Endothelial cell of umbilical vein (primary cell): ENCODE data around the gene TICAM2. TPM values are rescaled to one million over a fixed set of nuclear protein-coding genes. Genes with fewer than 3 reads are reported as not detected.
A peak's percentile ranks its signal among the peaks of the same experiment; 100 is the strongest.

Source experiments
- BruUV-seq: library from RNA; stranded (reverse); fragments of 400-500 nt; replicated peaks from 2 replicates; lab custom pipeline; 2021; lab: Mats Ljungman, UMichigan
- CTCF ChIA-PET: fragments of 300-600, 350-600 bp; sonication (Branson Sonifier 250); formaldehyde crosslinking; loops from one replicate; lab custom pipeline; 2021; ENCODE audit warnings: antibody characterized with exemption, inconsistent platforms; lab: Charles Lee
- POLR2A ChIA-PET: fragments of 300-600, 350-600 bp; sonication (Branson Sonifier 250); formaldehyde crosslinking; loops from one replicate; lab custom pipeline; 2021; ENCODE audit warnings: antibody characterized with exemption, inconsistent platforms; lab: Charles Lee
- DNase-seq: peaks from one replicate; pipeline ENCODE4 v3.0.0-alpha.2; 2011; ENCODE audit warnings: low read depth, low spot score
- FAIRE-seq: peaks from 2 replicates; lab custom pipeline; 2011; peaks lifted over from hg19 to GRCh38; lab: Jason Lieb, UNC
- H2AFZ ChIP-seq: 2 replicates; pipeline ENCODE4 v1.6.0; 2012; ENCODE audit warnings: low read depth, low read length, control low read depth, inconsistent platforms
- H3K27ac ChIP-seq: 2 replicates; pipeline ENCODE4 v1.5.1; 2011; ENCODE audit warnings: low read depth, mild to moderate bottlenecking, control low read depth, low read length, moderate library complexity; ENCODE audit not compliant: insufficient read depth
- H3K27me3 ChIP-seq, 2 experiments: 2 replicates each; pipeline versions ENCODE4 v1.6.0 to v1.6.1; 2011; ENCODE audit warnings: low read length in 2 of 2, mixed read lengths in 1 of 2; ENCODE audit not compliant: control insufficient read depth in 2 of 2, insufficient read depth in 2 of 2
- H3K36me3 ChIP-seq, 2 experiments: 2 replicates in 1 of 2; 3 replicates in 1 of 2; pipeline ENCODE4 v1.5.1; 2011; ENCODE audit warnings: low read length in 2 of 2, mild to moderate bottlenecking in 1 of 2, moderate library complexity in 1 of 2; ENCODE audit not compliant: control insufficient read depth in 2 of 2, insufficient read depth in 2 of 2; ENCODE audit errors: extremely low read depth in 1 of 2
- H3K4me1 ChIP-seq: 3 replicates; pipeline ENCODE4 v1.5.1; 2011; ENCODE audit warnings: mild to moderate bottlenecking, low read length; ENCODE audit not compliant: control insufficient read depth, insufficient read depth; ENCODE audit errors: extremely low read depth
- H3K4me2 ChIP-seq: 2 replicates; pipeline ENCODE4 v1.6.1; 2011; ENCODE audit warnings: low read length, control low read depth, mixed read lengths; ENCODE audit not compliant: insufficient read depth
- H3K4me3 ChIP-seq, 3 experiments: fragments of 200-600 bp in 1 of 3; sonication (generic), shearing (Covaris generic) in 1 of 3; replicated peaks in 1 of 3; 2 replicates each; pipeline ENCODE4 v1.5.1; 2011 to 2016; ENCODE audit warnings: control low read depth in 3 of 3, low read length in 3 of 3, mild to moderate bottlenecking in 2 of 3, inconsistent platforms in 1 of 3, low read depth in 1 of 3, moderate library complexity in 1 of 3; ENCODE audit not compliant: insufficient read depth in 1 of 3
- H3K79me2 ChIP-seq: 2 replicates; pipeline ENCODE4 v1.6.0; 2012; ENCODE audit warnings: low read length, inconsistent platforms; ENCODE audit not compliant: control insufficient read depth, insufficient read depth
- H3K9ac ChIP-seq: replicated peaks from 2 replicates; pipeline ENCODE3; 2011; ENCODE audit warnings: low read length, control low read depth; ENCODE audit not compliant: insufficient read depth; ENCODE audit errors: extremely low read depth
- H3K9me1 ChIP-seq: replicated peaks from 3 replicates; pipeline ENCODE4 v1.6.0; 2011; ENCODE audit warnings: mild to moderate bottlenecking, low read length; ENCODE audit not compliant: control insufficient read depth, insufficient read depth; ENCODE audit errors: extremely low read depth
- H3K9me3 ChIP-seq: replicated peaks from 2 replicates; pipeline ENCODE4 v1.5.1; 2012; ENCODE audit warnings: low read length, inconsistent platforms; ENCODE audit not compliant: control insufficient read depth, insufficient read depth
- H4K20me1 ChIP-seq: replicated peaks from 2 replicates; pipeline ENCODE3; 2011; ENCODE audit warnings: mild to moderate bottlenecking, low read length; ENCODE audit not compliant: control insufficient read depth, insufficient read depth; ENCODE audit errors: extremely low read depth
- CTCF ChIP-seq, 2 donors: IDR thresholded peaks; 1 replicate in 1 of 2; 2 replicates in 1 of 2; pipeline ENCODE4 v1.5.1; 2011; ENCODE audit warnings: low read length in 2 of 2, mild to moderate bottlenecking in 2 of 2, moderate library complexity in 2 of 2, control low read depth in 1 of 2, inconsistent platforms in 1 of 2, low read depth in 1 of 2; ENCODE audit not compliant: insufficient read depth in 1 of 2; ENCODE audit errors: extremely low read depth in 1 of 2
- EZH2 ChIP-seq: IDR thresholded peaks from 2 replicates; pipeline ENCODE4 v1.6.1; 2012; ENCODE audit warnings: borderline replicate concordance, low read depth, mild to moderate bottlenecking, moderate library complexity, low read length, inconsistent platforms; ENCODE audit not compliant: severe bottlenecking
- FOS ChIP-seq: IDR thresholded peaks from 2 replicates; pipeline ENCODE4 v1.6.1; 2011; ENCODE audit warnings: mild to moderate bottlenecking, low read length, moderate library complexity, borderline replicate concordance; ENCODE audit not compliant: insufficient read depth
- GATA2 ChIP-seq: IDR thresholded peaks from 2 replicates; pipeline ENCODE4 v1.7.0; 2011; ENCODE audit warnings: low read depth, mild to moderate bottlenecking, moderate library complexity, mixed read lengths, low read length; ENCODE audit not compliant: insufficient read length, insufficient read depth
- JUN ChIP-seq: IDR thresholded peaks from 2 replicates; pipeline ENCODE4 v1.6.1; 2011; ENCODE audit warnings: borderline replicate concordance, low read depth; ENCODE audit not compliant: insufficient read length, insufficient read depth
- MYC ChIP-seq: IDR thresholded peaks from one replicate; pipeline ENCODE4 v1.6.1; 2011; ENCODE audit warnings: mild to moderate bottlenecking, low read depth, low read length
- POLR2A ChIP-seq: IDR thresholded peaks from 2 replicates; pipeline ENCODE4 v1.6.1; 2012; ENCODE audit warnings: low read depth, mild to moderate bottlenecking, control low read depth, low read length
- POLR2AphosphoS5 ChIP-seq: IDR thresholded peaks from 2 replicates; pipeline ENCODE4 v1.6.1; 2012; ENCODE audit warnings: low read depth, mild to moderate bottlenecking, control low read depth, low read length, moderate library complexity; ENCODE audit not compliant: insufficient read depth
- dilution Hi-C: fragments of 300-500 bp; cut with MboI; formaldehyde crosslinking; loops from one replicate; pipeline ENCODE4 v1.15.0; 2019; ENCODE audit warnings: low sequenced_read_pairs; ENCODE audit not compliant: extremely low pct_ligation_motif_present
- intact Hi-C: fragments of 100-400 bp; cut with micrococcal nuclease; formaldehyde crosslinking; loops from one replicate; pipeline ENCODE4 v1.10.0; 2022
- polyA plus RNA-seq, 4 experiments: library from polyadenylated mRNA; depleted of rRNA in 3 of 4; stranded (reverse) in 3 of 4; unstranded in 1 of 4; fragments of >200 nt; gene quantifications; 2 replicates each; pipeline versions ENCODE4 v1.2.1 to v1.2.3, GENCODE V29; 2011 to 2012; ENCODE audit warnings: missing spikeins in 1 of 4
- total RNA-seq: library from RNA; stranded (reverse); gene quantifications from 2 replicates; pipeline ENCODE4 v1.2.3, GENCODE V29; 2021
- TF ChIP-seq, protein P1 (sequence below): IDR thresholded peaks from 2 replicates; pipeline ENCODE4 v1.6.1; 2011; ENCODE audit not compliant: insufficient read depth, insufficient read length

TICAM2 gene
- total and polyA plus RNA-seq, 2 donors (not counting 3 experiments of a cell fraction or from before 2014, with no cell fraction given) = 0.18 to 3.5 TPM

- Histone ChIP-seq H3K4me2 (peak overlapping the region; percentile 62), H3K27ac (peak overlapping the region; percentile 41), H3K9me3 (no peaks in the 10 kb centered on the region), H3K9me1 (no peaks in the 10 kb centered on the region), H3K27me3 (no peaks in the 10 kb centered on the region), H2AFZ (no peak overlapping the region), H3K9ac (peak overlapping the region; percentile 9), H3K4me3 (no peak overlapping the region), H4K20me1 (peaks cover 29% of the 10 kb centered on the region), H3K4me1 (peaks cover 18% of the 10 kb centered on the region), H3K79me2 (peaks cover 97% of the 10 kb centered on the region), H3K36me3 (peaks cover 0 to 2% of the 10 kb centered on the region in 2 experiments)
- POLR2A ChIA-PET = interaction anchor here (0.8 kb wide), 1 partner anchor 12 kb away, joined by 3 read pairs; the partner anchor contains the start of gene FEM1C
- intact Hi-C loops = loop anchor here (1.0 kb wide), 1 partner anchor 9 kb away; no protein-coding TSS in a partner anchor
- DNase-seq = no peak
- BruUV-seq = no TSS peak
- TF ChIP-seq JUN = peak; percentile 16
- no peak for TF ChIP-seq GATA2
- TF ChIP-seq CTCF (IDR thresholded peaks at IDR 0.05; ENCODE audit: extremely low read depth in 1 of 2, insufficient read depth in 1 of 2, low read depth in 1 of 2, low read length in 2 of 2) = no peak
- no peak for TF ChIP-seq MYC
- no peak for TF ChIP-seq EZH2
- no peak for TF ChIP-seq POLR2AphosphoS5
- peak; percentile 54 for TF ChIP-seq FOS
- TF ChIP-seq POLR2A = no peak
- TF ChIP-seq, protein P1, sequence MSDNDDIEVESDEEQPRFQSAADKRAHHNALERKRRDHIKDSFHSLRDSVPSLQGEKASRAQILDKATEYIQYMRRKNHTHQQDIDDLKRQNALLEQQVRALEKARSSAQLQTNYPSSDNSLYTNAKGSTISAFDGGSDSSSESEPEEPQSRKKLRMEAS = no peak
- CTCF ChIA-PET = interaction anchor here (0.7 to 1.0 kb wide), 2 partner anchors 9 to 53 kb away, joined by 3 to 5 read pairs; no protein-coding TSS in a partner anchor
- no peak for FAIRE-seq
- dilution Hi-C loops = loop anchor here (25.0 kb wide), 1 partner anchor 220 kb away; no protein-coding TSS in a partner anchor
These were observed 70.4 kb downstream of the TICAM2 start for GRCh38 chr5:115531787-115532367.
